ENCODE data around the gene FAM135A.

FAM135A gene

DNA sequence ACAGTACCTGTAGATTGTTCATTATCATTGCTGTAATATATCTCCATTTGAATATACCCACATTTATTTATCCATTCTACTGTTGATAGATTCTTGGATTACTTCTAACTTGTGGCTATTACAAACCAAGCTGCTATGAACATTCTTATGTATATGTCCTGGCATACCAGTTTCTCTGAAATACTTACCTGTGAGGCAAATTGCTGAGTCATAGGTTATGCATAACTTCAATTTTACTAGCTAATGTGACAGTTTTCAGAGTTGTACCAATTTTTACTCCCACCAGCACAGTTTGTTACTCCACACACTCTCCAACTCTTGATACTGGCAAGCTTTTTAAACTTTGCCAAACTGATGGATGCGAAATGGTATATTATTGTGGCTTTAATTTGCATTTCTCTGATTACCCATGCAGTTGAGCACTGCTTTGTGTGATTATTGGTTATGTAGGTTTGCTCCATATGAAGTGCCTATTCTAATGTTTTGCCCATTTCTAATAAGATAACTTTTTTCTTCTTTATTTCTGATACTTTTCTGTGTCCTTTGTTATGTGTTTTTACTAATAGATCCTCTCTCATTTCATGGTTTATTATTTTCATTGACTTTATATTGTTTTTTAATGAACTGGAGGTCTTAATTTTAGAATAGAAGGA, 90.6 kb downstream of the FAM135A start:
- no peak for TF ChIP-seq CTCF (conservative IDR thresholded peaks at IDR 0.05; ENCODE audit: low read depth, low read length)
- DNase-seq (ENCODE audit: low read depth), result no peak
- no peak overlapping the region for H3K4me3 ChIP-seq (ENCODE audit: low read depth, low read length)

GRCh38 chr6:70506321-70506720, 93.0 kb downstream of the FAM135A start:
- H3K4me3 ChIP-seq (ENCODE audit: low read depth, low read length), result no peak overlapping the region
- DNase-seq (ENCODE audit: low read depth), result no peak
- TF ChIP-seq CTCF (conservative IDR thresholded peaks at IDR 0.05; ENCODE audit: low read depth, low read length), result no peak

- no peak for DNase-seq (ENCODE audit: low read depth)
- H3K4me3 ChIP-seq (ENCODE audit: low read depth, low read length), result no peak overlapping the region
- no peak for TF ChIP-seq CTCF (conservative IDR thresholded peaks at IDR 0.05; ENCODE audit: low read depth, low read length)
These were observed 93.9 kb downstream of the FAM135A start for GRCh38 chr6:70507161-70507560.

DNA sequence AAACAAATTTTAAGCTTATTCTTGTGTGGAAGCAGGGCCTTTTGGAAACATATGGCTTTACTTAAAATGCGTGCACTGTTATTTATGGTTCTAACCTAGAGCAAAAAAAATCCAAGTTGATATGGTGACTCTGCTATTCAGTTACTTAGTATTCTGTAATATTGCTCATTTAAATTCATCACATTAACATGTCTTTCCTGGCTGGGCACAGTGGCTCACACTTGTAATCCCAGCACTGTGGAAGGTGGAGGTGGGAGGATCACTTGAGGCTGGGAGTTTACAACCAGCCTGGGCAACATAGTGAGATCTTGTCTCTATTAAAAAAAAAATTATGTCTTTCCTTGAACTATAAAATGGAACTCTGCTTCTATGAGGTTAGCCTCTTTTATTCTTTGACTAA, 95.6 kb downstream of the FAM135A start:
- no peak for DNase-seq (ENCODE audit: low read depth)
- H3K4me3 ChIP-seq (ENCODE audit: low read depth, low read length), result no peak overlapping the region
- TF ChIP-seq CTCF (conservative IDR thresholded peaks at IDR 0.05; ENCODE audit: low read depth, low read length), result no peak

DNA sequence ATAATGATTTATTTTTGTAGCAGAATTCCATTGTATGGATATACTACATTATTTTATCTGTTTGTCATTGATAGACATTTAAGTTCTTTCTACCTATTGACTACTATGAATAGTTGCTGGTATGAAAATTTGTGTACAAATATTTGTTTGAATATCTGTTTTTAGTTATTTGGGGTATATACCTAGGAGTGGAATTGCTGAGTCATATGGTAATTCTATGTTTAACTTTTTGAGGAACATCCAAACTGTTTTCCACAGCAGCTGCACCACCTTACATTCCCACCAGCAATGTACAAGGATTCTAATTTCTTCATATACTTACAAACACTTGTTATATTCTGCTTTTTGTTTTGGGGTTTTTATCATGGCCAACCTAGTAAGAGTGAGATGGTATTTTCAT, 97.3 kb downstream of the FAM135A start:
- H3K4me3 ChIP-seq (ENCODE audit: low read depth, low read length), result no peak overlapping the region
- no peak for DNase-seq (ENCODE audit: low read depth)

GRCh38 chr6:70518723-70519122, 105.4 kb downstream of the FAM135A start:
- no peak for DNase-seq (ENCODE audit: low read depth)
- TF ChIP-seq CTCF (conservative IDR thresholded peaks at IDR 0.05; ENCODE audit: low read depth, low read length), result no peak
- no peak overlapping the region for H3K4me3 ChIP-seq (ENCODE audit: low read depth, low read length)

More for the DNA sequence above, 97.3 kb downstream of the FAM135A start:
- TF ChIP-seq CTCF (conservative IDR thresholded peaks at IDR 0.05; ENCODE audit: low read depth, low read length), result no peak

DNA sequence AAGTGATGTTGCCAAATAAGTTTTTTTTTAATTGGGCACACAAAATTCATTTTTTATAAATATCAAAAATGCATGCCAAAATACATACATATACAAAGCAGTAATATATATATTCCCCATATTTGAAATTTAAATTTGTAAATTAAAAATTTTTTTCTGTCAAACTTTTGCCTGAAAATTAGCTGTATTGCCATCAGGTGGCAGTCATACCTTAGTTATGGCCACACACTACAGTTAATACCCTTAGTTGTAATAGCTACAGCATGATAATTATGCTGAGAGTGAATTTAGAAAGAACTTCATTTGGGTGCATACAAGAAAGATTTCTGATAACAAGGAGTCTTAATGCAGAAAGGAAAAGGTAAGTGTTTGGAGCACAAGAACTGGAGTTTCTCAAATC, 107.3 kb downstream of the FAM135A start:
- DNase-seq (ENCODE audit: low read depth), result peak; percentile 47
- peak; percentile 48 for TF ChIP-seq CTCF (conservative IDR thresholded peaks at IDR 0.05; ENCODE audit: low read depth, low read length)
- no peak overlapping the region for H3K4me3 ChIP-seq (ENCODE audit: low read depth, low read length)
